ENCODE data around the gene TM9SF3.

- no peak for TF ChIP-seq CTCF (IDR thresholded peaks at IDR 0.05; ENCODE audit: low read length)
- no peak for TF ChIP-seq EZH2 (optimal IDR thresholded peaks at IDR 0.05; ENCODE audit: low read depth, low read length)
- no peak for TF ChIP-seq EZH2phosphoT487 (IDR thresholded peaks at IDR 0.05; ENCODE audit: low read length)
These were observed 12.0 kb upstream of the TM9SF3 start for GRCh38 chr10:96598846-96599245.

All from MM.1S (cell line).